GM12875 (cell line): ENCODE results near the gene CTIF.

Experiments used
- H3K4me3 ChIP-seq: one replicate; pipeline ENCODE4 v1.5.1; 2011; ENCODE audit warnings: low read depth, low read length, control low read depth
- CTCF ChIP-seq: IDR thresholded peaks from 2 replicates; pipeline ENCODE4 v1.5.1; 2011; ENCODE audit warnings: low read depth, mild to moderate bottlenecking, control low read depth, inconsistent platforms, low read length, moderate library complexity, borderline replicate concordance; ENCODE audit not compliant: insufficient read depth

CTIF gene

DNA sequence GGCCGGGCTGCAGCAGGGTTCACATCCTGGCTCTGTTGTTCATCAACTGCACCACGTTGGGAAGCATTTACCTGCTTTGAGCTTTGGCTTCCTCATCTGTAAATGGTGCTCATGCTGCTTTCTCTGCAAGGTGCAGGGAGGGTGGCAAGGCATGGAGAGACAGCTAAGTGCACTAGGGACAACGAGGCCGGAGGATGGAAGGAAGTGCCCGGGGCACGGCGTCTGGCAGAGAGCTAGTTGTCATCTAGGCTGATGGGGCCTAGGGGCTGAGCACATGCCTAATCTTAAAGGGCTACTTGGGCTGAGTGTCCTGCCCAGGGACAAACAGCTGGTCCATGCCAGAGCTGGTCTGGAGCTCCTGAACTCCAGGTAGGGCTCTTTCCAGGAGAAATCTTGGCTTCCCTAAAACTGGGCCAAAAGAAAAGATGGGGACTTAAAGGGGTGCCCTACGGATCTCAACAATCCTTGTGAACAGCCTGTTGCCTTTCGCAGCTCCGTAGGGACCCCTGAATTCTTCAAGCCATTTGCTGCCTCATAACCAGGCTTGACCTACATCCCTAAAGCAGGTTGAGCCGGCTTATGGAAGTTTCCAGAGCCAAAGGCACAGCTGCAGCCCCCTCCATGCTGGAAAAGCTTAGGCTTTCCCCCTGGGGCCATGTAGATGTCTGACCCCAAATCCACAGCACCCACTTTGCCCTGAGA is 281.1 kb downstream of the CTIF start:
- no peak for TF ChIP-seq CTCF
- no peak overlapping the region for H3K4me3 ChIP-seq

DNA sequence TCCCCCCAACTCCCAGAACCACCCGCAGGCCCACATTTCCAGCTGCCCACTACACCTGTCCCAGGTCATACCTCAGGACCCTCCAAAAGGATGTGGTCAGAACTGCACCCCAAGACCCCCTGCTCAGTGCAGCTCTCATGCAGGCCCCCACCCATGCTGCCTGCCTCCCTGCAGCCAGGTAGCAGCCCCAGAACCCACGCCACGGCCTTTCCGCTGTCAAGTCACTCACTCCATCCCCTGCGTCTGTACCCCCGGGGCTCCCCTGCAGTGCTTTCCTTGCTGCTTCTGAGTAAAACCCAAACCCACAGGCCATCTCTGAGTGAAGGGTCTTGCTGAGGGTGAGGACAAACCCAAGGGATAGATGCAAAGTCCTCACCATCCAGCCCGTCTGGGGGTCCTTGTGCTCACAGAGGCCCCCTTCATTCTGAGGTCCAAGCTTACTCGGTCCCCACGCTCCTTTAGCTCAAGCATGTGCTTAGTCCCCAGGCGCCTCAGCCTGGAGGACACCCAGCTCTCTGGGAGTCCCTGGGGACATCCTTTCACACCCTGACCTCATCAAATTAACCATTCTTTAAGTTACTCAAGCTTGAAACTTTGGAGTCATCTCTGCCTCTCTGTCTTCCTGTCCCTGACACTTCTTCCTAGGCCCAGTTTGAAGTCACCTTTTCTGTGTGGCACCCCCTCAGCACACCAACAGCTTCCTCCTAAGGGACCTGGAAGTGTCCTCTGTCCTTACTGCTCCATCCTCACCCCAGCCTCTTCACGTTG is 281.8 kb downstream of the CTIF start:
- TF ChIP-seq CTCF: no peak
- H3K4me3 ChIP-seq: no peak overlapping the region

- H3K4me3 ChIP-seq: no peak overlapping the region
- TF ChIP-seq CTCF: no peak
Measured at GRCh38 chr18:48821251-48821590, 282.4 kb downstream of the CTIF start.

GRCh38 chr18:48821845-48822244 is 283.0 kb downstream of the CTIF start:
- no peak for TF ChIP-seq CTCF
- no peak overlapping the region for H3K4me3 ChIP-seq

GRCh38 chr18:48824231-48824970 is 285.6 kb downstream of the CTIF start:
- TF ChIP-seq CTCF: no peak
- H3K4me3 ChIP-seq: no peak overlapping the region

DNA sequence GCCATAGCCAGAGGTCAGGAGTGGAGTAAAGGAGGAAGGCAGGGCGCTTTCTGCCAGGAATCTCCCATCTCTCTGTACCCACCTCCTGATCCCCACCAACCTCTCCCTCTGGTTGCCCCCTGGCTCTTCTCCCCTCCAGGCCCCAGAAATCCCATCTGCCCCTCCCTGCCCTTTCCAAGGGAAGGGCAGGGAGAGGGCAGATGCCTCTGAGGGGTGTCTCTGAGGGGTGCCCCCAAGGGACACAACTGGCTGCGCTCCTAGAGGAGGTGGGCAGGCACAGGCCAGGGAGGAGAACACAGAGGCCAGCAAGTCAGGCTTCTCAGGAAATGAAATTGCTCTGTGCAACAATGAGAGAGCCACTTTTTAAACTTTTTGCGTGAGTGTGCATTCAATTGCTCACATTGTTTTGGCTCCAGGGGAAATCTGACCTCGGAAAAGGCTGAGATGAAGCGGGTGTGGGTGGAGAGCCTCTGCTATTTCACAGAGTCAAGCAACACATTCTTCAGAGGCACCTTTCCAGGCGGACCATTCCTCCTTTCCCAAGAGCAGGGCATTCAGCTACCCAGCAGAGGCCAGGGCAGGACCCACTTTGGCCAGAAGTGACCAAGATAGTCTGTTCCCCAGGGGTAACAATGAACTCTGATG is 286.4 kb downstream of the CTIF start:
- no peak for TF ChIP-seq CTCF
- no peak overlapping the region for H3K4me3 ChIP-seq
